ENCODE measurements around the gene DMRTC2. TPM values are rescaled to one million over a fixed set of nuclear protein-coding genes. Genes with fewer than 3 reads are reported as not detected.

The DMRTC2 gene
- polyA plus RNA-seq, 3 donors from 2014 or later, result not detected

- Mint-ChIP-seq H3K9me3 (no peaks in the 10 kb centered on the region), H3K4me3 (peak within 1 kb of the TSS; percentile 95 to 99 (median 97)), H3K27me3 (ENCODE audit: low read depth in 3 of 3) (peaks cover 18 to 31% (median 23%) of the 10 kb centered on the region in 3 donors), H3K4me1 (peaks cover 39 to 72% of the 10 kb centered on the region in 2 donors), H3K36me3 (peaks cover 3 to 11% (median 8%) of the 10 kb centered on the region in 3 donors), H3K27ac (peak within 1 kb of the TSS; percentile 98 to 100 (median 99))
- DNase-seq, result peak; percentile 57 to 65 (median 64)
These were observed 38.0 kb downstream of the DMRTC2 start, which contains the start of gene ARHGEF1 for GRCh38 chr19:41882568-41883462. ARHGEF1 (plus strand) TSS chr19:41883184; CDS start chr19:41888083, 4,899 bp downstream.

GRCh38 chr19:41883463-41883820, 38.6 kb downstream of the DMRTC2 start:
- Mint-ChIP-seq H3K27ac (peak overlapping the region; percentile 96 to 99 (median 98)), H3K4me1 (peaks cover 42 to 72% of the 10 kb centered on the region in 2 donors), H3K4me3 (peak overlapping the region; percentile 93 to 97 (median 95)), H3K9me3 (no peaks in the 10 kb centered on the region), H3K36me3 (peaks cover 3 to 16% (median 8%) of the 10 kb centered on the region in 3 donors), H3K27me3 (ENCODE audit: low read depth in 3 of 3) (peaks cover 25 to 38% (median 29%) of the 10 kb centered on the region in 3 donors)
- DNase-seq, result no peak

- peak overlapping the region; percentile 96 to 99 (median 98) for H3K27ac Mint-ChIP-seq
- peaks cover 29 to 43% (median 33%) of the 10 kb centered on the region in 3 donors for H3K27me3 Mint-ChIP-seq (ENCODE audit: low read depth in 3 of 3)
- DNase-seq, result peak; percentile 87 to 92 (median 91)
- no peaks in the 10 kb centered on the region for H3K9me3 Mint-ChIP-seq
- peak overlapping the region; percentile 93 to 97 (median 95) for H3K4me3 Mint-ChIP-seq
- H3K4me1 Mint-ChIP-seq, result peaks cover 48 to 74% of the 10 kb centered on the region in 2 donors
- peaks cover 5 to 20% (median 8%) of the 10 kb centered on the region in 3 donors for H3K36me3 Mint-ChIP-seq
These were observed 39.2 kb downstream of the DMRTC2 start for GRCh38 chr19:41883821-41884733.

- H3K36me3 Mint-ChIP-seq, result peaks cover 19 to 33% (median 20%) of the 10 kb centered on the region in 3 donors
- peak overlapping the region; percentile 91 to 95 (median 94) for H3K4me3 Mint-ChIP-seq
- DNase-seq, result peak; percentile 92 to 94 (median 93)
- peak overlapping the region; percentile 96 to 99 (median 99) for H3K27ac Mint-ChIP-seq
- peaks cover 29 to 52% (median 38%) of the 10 kb centered on the region in 3 donors for H3K27me3 Mint-ChIP-seq (ENCODE audit: low read depth in 3 of 3)
- H3K4me1 Mint-ChIP-seq, result peaks cover 67 to 84% of the 10 kb centered on the region in 2 donors
- no peaks in the 10 kb centered on the region for H3K9me3 Mint-ChIP-seq
These were observed 42.2 kb downstream of the DMRTC2 start for GRCh38 chr19:41886761-41887710.

GRCh38 chr19:41887711-41888382, 43.0 kb downstream of the DMRTC2 start:
- Mint-ChIP-seq H3K4me3 (peak overlapping the region; percentile 91 to 95 (median 94)), H3K27ac (peak overlapping the region; percentile 96 to 99 (median 99)), H3K4me1 (peaks cover 62 to 83% of the 10 kb centered on the region in 2 donors), H3K27me3 (ENCODE audit: low read depth in 3 of 3) (peaks cover 26 to 47% (median 34%) of the 10 kb centered on the region in 3 donors), H3K9me3 (no peaks in the 10 kb centered on the region), H3K36me3 (peaks cover 19 to 33% (median 20%) of the 10 kb centered on the region in 3 donors)
- DNase-seq, result peak; percentile 85 to 87 (median 87)

GRCh38 chr19:41888926-41889325, 44.1 kb downstream of the DMRTC2 start:
- peak; percentile 76 to 81 (median 79) for DNase-seq
- peak overlapping the region; percentile 91 to 95 (median 94) for H3K4me3 Mint-ChIP-seq
- H3K4me1 Mint-ChIP-seq, result peaks cover 70 to 83% of the 10 kb centered on the region in 2 donors
- peaks cover 24 to 43% (median 32%) of the 10 kb centered on the region in 3 donors for H3K27me3 Mint-ChIP-seq (ENCODE audit: low read depth in 3 of 3)
- H3K36me3 Mint-ChIP-seq, result peaks cover 15 to 38% (median 22%) of the 10 kb centered on the region in 3 donors
- peak overlapping the region; percentile 96 to 99 (median 99) for H3K27ac Mint-ChIP-seq
- no peaks in the 10 kb centered on the region for H3K9me3 Mint-ChIP-seq

GRCh38 chr19:41889896-41890295, 45.1 kb downstream of the DMRTC2 start:
- Mint-ChIP-seq H3K27me3 (ENCODE audit: low read depth in 3 of 3) (peaks cover 21 to 41% (median 34%) of the 10 kb centered on the region in 3 donors), H3K4me3 (peak overlapping the region; percentile 91 to 95 (median 94)), H3K9me3 (no peaks in the 10 kb centered on the region), H3K4me1 (peaks cover 75 to 83% of the 10 kb centered on the region in 2 donors), H3K36me3 (peaks cover 15 to 40% (median 25%) of the 10 kb centered on the region in 3 donors), H3K27ac (peak overlapping the region; percentile 96 to 99 (median 99))
- peak; percentile 75 to 77 (median 76) for DNase-seq

- Mint-ChIP-seq H3K27ac (peak overlapping the region in 4 of 6 donors; percentile 24 to 99 (median 98)), H3K4me3 (peak overlapping the region in 4 of 5 donors; percentile 21 to 61 (median 36)), H3K4me1 (peaks cover 73 to 81% of the 10 kb centered on the region in 2 donors), H3K27me3 (ENCODE audit: low read depth in 3 of 3) (peaks cover 21 to 41% (median 32%) of the 10 kb centered on the region in 3 donors), H3K9me3 (no peaks in the 10 kb centered on the region), H3K36me3 (peaks cover 20 to 41% (median 30%) of the 10 kb centered on the region in 3 donors)
- no peak for DNase-seq
These were observed 46.1 kb downstream of the DMRTC2 start for GRCh38 chr19:41890936-41891335.

GRCh38 chr19:41892173-41892902, 47.5 kb downstream of the DMRTC2 start:
- peak overlapping the region in 3 of 5 donors; percentile 36 to 73 (median 61) for H3K4me3 Mint-ChIP-seq
- H3K27ac Mint-ChIP-seq, result peak overlapping the region; percentile 83 to 99 (median 92)
- no peaks in the 10 kb centered on the region for H3K9me3 Mint-ChIP-seq
- no peak for DNase-seq
- peaks cover 16 to 35% (median 24%) of the 10 kb centered on the region in 3 donors for H3K27me3 Mint-ChIP-seq (ENCODE audit: low read depth in 3 of 3)
- H3K4me1 Mint-ChIP-seq, result peaks cover 70 to 76% of the 10 kb centered on the region in 2 donors
- H3K36me3 Mint-ChIP-seq, result peaks cover 16 to 42% (median 27%) of the 10 kb centered on the region in 3 donors

- no peaks in the 10 kb centered on the region for H3K9me3 Mint-ChIP-seq
- peak overlapping the region; percentile 48 to 80 (median 58) for H3K4me3 Mint-ChIP-seq
- H3K27ac Mint-ChIP-seq, result peak overlapping the region; percentile 71 to 97 (median 92)
- peaks cover 19 to 49% (median 35%) of the 10 kb centered on the region in 3 donors for H3K36me3 Mint-ChIP-seq
- peaks cover 69 to 76% of the 10 kb centered on the region in 2 donors for H3K4me1 Mint-ChIP-seq
- H3K27me3 Mint-ChIP-seq (ENCODE audit: low read depth in 3 of 3), result peaks cover 3 to 20% (median 12%) of the 10 kb centered on the region in 3 donors
- DNase-seq, result peak in 2 of 3 donors; percentile 56 to 57
These were observed 49.1 kb downstream of the DMRTC2 start for GRCh38 chr19:41893899-41894298.

- Mint-ChIP-seq H3K36me3 (peaks cover 24 to 49% (median 36%) of the 10 kb centered on the region in 3 donors), H3K27ac (peak overlapping the region; percentile 71 to 97 (median 92)), H3K27me3 (ENCODE audit: low read depth in 3 of 3) (peaks cover 0 to 16% (median 8%) of the 10 kb centered on the region in 3 donors), H3K9me3 (no peaks in the 10 kb centered on the region), H3K4me1 (peaks cover 69 to 74% of the 10 kb centered on the region in 2 donors), H3K4me3 (peak overlapping the region in 4 of 5 donors; percentile 50 to 80 (median 60))
- DNase-seq, result no peak
These were observed 49.5 kb downstream of the DMRTC2 start for GRCh38 chr19:41894350-41894749.
